GM19372 (cell line): ENCODE measurements around the gene ZNF646.
"Not testable (repeated sequence)": the region's sequence is repeated elsewhere in the genome, so short reads cannot be mapped to it uniquely, and the experiment has no call there.

Experiments
- ATAC-seq: cut with Tn5 transposase; IDR thresholded peaks from one replicate; pipeline ENCODE4 v1.9.1; 2021; ENCODE audit warnings: mild to moderate bottlenecking, low read depth, moderate library complexity; ENCODE audit not compliant: unreplicated experiment

ZNF646 gene

GRCh38 chr16:31083081-31083480, 8.9 kb downstream of the ZNF646 start:
- no peak for ATAC-seq

GRCh38 chr16:31083556-31083955, 9.3 kb downstream of the ZNF646 start:
- no peak for ATAC-seq

- no peak for ATAC-seq
Observed at GRCh38 chr16:31083981-31084380, 9.8 kb downstream of the ZNF646 start.

DNA sequence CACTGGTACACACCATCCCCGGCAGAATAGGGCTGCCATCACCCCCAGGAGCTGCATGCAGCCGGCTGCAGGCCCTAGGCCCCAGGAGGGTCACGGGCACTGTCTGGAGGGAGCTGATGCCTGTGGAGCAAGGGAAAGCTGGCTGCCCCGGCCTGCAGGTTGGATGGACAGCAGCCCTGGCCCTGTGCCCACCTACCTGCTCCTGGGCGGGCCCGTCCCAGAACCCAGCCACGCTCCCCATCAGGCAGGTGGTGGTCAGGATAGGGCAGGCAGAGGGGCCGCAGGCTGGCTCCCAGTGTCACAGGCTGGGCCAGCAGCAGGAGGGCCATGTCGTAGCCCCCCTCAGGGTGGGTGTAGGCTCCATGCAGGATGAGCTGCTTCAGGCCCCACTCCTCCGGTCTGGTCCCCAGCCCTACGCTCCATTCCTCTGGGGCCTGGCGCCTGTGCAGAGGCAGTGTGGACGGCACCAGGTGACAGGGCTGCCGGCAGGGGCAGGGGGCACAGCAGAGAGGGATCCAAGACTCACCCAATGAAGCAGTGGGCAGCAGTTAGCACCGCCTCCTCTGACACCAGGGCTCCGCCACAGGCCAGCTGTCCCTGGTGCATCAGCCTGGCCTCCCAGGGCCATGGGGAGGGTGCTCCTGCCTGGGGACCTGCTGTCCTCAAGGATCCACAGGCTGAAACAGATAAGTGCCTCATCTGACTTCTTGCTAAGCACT, 10.5 kb downstream of the ZNF646 start:
- ATAC-seq, result no peak

DNA sequence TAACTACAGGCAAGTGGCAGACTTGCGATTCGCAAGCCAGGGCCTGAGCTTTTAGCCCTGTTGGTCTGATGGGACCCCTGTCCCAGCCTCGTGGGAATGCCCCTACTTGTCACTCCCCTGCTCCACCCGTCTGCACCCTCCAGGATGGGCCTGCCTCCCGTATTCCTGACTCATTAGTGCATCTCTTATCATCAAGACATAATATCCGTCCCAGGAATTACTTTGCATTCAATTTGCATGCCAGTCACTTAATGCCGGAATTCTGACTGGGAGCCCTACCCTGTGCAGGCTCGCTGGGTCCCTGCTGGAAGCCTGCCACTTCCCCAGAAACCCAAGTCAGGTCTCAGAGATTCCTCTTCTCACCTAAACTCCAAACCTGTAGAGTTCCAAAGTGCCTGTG, 11.2 kb downstream of the ZNF646 start:
- no peak for ATAC-seq

- no peak for ATAC-seq
Observed at GRCh38 chr16:31085873-31086628, 11.8 kb downstream of the ZNF646 start.

DNA sequence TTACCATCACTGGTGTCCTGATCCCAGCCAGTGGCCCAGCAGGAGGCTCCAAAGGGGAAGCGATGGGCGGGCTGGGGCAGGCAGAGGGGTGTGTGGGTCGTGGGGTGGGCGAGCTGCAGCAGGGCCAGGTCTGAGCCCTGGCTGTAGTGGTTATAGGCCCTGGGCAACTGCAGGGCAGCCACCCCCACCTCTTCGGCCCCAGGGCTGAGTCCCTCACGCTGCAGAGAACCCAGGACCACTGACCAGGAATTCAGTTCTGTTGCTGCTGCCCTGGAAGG, 12.3 kb downstream of the ZNF646 start:
- ATAC-seq, result no peak

- ATAC-seq, result no peak
Observed at GRCh38 chr16:31087481-31087880, 13.3 kb downstream of the ZNF646 start.

DNA sequence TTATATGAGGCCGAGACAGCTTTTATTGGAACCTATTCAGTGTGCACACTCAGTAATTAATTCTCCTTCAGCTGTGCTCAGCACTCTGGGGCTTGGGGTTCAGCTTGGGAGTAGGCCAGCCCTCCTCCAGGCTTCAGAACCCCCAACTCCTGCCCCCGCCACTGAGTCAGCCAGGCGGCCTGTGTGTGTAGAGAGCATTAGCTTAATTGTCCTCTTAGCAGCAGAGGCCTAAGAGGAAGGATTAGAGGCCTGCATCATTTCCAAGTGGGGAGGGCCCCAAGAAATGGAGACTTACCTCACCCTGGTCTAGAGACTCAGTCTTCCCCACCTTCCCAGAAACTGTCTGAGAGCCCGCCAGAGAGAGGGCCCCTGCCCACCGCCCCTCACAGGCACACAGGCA, 13.7 kb downstream of the ZNF646 start:
- ATAC-seq, result no peak

DNA sequence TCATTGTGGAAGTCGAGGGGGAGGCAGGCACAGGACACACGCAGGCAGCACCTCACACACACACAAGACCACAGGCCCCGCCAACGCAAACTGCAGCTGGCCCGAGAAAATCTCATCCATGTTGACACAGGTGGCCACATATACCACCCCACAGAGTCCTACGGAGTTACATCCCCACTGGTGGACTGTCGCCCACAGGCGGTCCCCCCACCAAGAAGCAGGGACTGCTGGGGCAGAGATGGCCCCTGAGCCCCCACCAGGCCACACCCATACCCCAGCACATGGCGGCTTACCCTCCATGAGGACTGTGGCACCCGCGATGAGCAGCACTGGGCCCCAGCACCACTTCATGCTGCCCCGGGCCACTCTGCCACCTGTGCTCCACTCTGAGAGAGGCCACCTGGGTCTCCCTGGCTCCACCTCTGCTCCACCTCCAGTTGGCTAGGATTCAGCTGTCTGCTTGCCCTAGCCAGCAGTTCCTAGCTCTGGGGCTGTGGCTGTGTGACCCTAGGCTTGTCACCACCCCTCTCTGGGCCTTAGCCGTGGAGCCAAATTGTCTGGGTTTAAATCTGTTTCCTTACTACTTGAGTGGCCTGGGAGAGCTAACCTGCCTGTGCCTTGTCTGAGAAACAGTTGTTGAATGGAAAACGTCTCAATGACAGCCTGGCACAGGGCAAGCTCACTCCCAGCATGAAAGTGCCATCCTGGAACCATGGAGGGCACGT, 14.4 kb downstream of the ZNF646 start, which contains the start of gene PRSS53:
Gene PRSS53 (minus strand): TSS at position 485 of the 725 bp plus-strand sequence. CDS start 134 bp downstream, at position 351.
- ATAC-seq, result no peak

GRCh38 chr16:31089199-31089598, 15.0 kb downstream of the ZNF646 start:
- ATAC-seq, result no peak

GRCh38 chr16:31090540-31090939, 16.3 kb downstream of the ZNF646 start:
- ATAC-seq, result no peak

GRCh38 chr16:31092330-31092729, 18.1 kb downstream of the ZNF646 start:
- no peak for ATAC-seq

DNA sequence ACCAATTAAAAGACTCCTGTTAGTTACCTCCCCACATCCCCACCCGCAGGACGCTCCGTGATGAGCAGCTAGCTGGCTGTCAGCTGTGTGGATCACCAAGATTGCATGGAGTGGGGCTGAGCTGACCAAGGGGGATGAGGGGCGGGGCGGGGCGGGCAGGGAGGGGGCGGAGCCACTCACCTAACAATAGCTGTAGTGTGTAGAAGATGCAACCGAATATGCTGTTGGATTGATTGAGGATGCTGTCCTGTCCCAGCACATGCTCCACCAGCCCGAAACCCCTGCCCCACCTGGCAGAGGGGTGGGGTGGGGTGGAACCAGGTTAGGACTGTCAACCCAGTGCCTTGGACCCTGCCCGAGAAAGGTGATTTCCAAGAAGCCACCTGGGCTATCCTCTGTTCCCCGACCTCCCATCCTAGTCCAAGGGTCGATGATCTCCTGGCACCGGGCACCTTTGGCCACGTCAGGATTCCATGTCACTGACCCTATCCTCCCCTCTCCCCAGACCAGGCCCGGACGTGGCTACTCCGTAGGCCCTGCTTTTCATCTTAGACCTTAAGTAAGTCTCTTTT, 19.0 kb downstream of the ZNF646 start:
- no peak for ATAC-seq

DNA sequence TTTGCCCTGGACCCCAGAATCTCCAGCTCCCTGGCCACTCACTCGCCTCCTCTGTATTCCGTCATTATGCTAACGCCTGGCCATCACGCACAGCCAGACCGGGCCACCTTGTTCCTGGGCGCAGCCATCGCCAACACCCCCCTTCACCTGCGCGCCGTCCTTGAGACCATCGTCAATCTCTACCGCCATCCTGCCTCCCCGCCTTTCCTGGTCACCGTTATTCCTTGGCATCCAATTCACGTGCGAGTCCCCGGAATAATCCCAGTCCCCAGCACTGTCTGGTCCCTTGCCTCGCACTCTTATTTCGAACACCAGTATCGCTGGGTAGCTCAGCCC, 19.8 kb downstream of the ZNF646 start:
- no peak for ATAC-seq

DNA sequence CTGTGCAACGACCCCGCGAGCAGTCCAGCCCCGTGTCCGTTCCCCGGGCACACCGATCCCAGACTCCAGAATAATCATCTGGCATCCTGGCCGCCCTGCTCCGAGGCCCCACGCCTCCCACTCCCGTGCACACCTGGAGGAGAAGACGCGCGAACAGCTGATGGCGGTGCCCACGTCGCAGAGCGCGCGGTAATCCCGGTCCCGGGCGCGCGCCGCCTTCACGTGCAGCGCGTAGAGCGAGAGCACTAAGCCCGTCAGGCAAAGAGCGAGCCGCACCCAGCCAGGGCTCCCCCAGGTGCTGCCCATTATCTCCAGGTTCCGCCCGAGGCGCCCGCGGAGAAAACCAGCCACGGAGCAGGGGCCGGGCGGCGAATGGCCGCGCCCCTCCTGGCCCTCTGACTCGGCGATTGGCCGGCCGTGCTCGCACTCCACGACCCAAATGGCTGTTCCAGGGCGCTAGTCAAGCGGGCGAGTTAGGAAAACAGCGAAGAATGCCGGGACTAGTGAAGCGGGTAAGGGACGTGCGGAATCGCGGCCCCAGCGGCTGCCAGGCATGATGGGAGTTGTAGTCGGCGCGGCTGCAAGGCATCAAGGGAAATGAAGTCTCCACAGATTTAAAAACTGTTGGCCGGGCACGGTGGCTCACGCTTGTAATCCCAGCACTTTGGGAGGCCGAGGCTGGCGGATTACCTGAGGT, 20.4 kb downstream of the ZNF646 start, which contains the start of gene VKORC1:
Gene VKORC1 (minus strand): TSS at position 374 of the 697 bp plus-strand sequence. CDS start 68 bp downstream, at position 306.
- peak; percentile 84 for ATAC-seq

- ATAC-seq, result no peak
Observed at GRCh38 chr16:31099860-31100638, 25.8 kb downstream of the ZNF646 start.

GRCh38 chr16:31100876-31101641, 26.8 kb downstream of the ZNF646 start:
- not testable (repeated sequence) for ATAC-seq

DNA sequence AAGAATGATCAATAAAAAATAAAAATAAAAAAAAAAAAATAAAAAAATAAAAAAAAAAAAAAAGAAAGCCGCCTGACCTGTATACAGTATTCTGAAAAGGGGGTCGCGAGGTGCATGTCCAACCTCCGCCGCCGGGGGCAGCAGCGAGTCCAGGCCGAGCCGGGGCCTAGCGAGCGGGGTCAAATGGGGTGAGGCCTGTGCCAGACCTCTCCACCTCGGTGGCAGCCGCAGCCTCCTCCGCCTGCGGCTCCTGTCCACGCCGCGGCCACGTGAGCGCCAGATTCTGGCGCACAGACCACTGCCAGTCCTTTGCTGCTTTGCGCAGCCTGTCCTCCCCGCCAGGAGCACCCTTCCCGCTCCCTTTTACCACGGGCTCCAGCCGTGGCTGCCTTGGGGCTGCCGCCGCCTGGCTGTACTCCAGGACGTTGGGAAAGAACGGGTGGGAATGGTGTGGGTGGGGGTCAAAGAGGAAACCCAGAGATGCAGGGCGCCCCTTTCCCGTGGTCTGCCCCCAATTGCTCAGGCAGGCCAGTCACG, 31.5 kb downstream of the ZNF646 start:
- peak; percentile 43 for ATAC-seq
